Omental fat pad (tissue), 4 donors: ENCODE results near the gene EVI2A. TPM values are rescaled to one million over a fixed set of nuclear protein-coding genes. Genes with fewer than 3 reads are reported as not detected.
A peak's percentile ranks its signal among the peaks of the same experiment; 100 is the strongest.

ENCODE experiments used
- ATAC-seq: fragments of 150-250 bp; one replicate; pipeline ENCODE4 v1.9.1; 2016; ENCODE audit warnings: mild to moderate bottlenecking, moderate library complexity; ENCODE audit not compliant: low FRiP score
- DNase-seq: peaks from one replicate; pipeline ENCODE4 v3.0.0-alpha.2; 2019; ENCODE audit warnings: low spot score
- total RNA-seq, 4 donors: library from RNA; depleted of rRNA; stranded (reverse); fragments of >200 nt; gene quantifications; one replicate each; pipeline ENCODE4 v1.1.0, GENCODE V29; 2016
- TF ChIP-seq, protein P1 (sequence below), 3 donors: fragments of 450-650 bp; IDR thresholded peaks; one replicate each; pipeline ENCODE4 v1.5.1; 2016 to 2017; ENCODE audit warnings: antibody characterized with exemption in 3 of 3, mild to moderate bottlenecking in 3 of 3, moderate library complexity in 2 of 3

The EVI2A gene
- total RNA-seq, 4 donors from 2014 or later: 10.6 to 24.1 (median 18.7) TPM

GRCh38 chr17:31275116-31275515 is 46.3 kb downstream of the EVI2A start:
- ATAC-seq: no peak
- TF ChIP-seq, protein P1, sequence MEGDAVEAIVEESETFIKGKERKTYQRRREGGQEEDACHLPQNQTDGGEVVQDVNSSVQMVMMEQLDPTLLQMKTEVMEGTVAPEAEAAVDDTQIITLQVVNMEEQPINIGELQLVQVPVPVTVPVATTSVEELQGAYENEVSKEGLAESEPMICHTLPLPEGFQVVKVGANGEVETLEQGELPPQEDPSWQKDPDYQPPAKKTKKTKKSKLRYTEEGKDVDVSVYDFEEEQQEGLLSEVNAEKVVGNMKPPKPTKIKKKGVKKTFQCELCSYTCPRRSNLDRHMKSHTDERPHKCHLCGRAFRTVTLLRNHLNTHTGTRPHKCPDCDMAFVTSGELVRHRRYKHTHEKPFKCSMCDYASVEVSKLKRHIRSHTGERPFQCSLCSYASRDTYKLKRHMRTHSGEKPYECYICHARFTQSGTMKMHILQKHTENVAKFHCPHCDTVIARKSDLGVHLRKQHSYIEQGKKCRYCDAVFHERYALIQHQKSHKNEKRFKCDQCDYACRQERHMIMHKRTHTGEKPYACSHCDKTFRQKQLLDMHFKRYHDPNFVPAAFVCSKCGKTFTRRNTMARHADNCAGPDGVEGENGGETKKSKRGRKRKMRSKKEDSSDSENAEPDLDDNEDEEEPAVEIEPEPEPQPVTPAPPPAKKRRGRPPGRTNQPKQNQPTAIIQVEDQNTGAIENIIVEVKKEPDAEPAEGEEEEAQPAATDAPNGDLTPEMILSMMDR (IDR thresholded peaks at IDR 0.05): no peak

DNA sequence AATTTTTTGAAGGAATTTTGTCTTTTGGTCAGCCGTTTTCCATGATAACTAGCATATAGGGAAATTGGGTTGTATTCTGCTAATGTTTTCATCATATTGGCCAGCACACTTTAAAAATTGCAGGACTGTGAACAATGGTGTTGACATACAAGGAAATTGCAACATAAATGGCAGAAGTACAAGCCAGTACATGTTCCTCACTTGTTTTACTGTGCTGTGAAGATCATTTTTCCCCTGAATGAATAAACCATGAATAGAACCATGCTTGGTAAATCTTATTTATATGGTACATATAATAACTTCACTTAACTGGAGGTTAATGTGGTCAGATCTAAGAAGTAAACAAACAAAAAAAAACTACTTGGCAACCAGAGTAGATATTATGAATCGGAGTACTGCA is 47.2 kb downstream of the EVI2A start:
- TF ChIP-seq, protein P1 (IDR thresholded peaks at IDR 0.05): no peak
- no peak for DNase-seq
- peak; percentile 36 for ATAC-seq

More at GRCh38 chr17:31275116-31275515, 46.3 kb downstream of the EVI2A start:
- DNase-seq: no peak

DNA sequence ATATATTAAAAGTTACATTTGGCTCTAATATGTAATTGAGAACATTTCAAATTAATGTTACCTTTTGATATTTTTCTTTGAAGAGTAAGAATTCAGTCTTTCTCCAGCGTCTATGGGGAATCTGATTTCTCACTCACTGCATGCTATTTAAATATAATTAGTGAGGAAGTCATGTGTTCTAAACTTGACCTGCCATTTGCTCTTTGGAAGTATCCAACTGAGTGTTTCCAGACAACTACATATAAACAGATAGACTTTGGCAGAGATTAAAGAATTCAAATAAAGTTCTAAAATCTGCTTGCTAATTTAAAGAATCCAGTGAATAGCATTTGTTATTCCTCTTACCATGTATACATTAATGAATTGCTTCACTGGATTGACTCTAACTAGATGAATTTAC is 47.9 kb downstream of the EVI2A start:
- DNase-seq (no peak), ATAC-seq (no peak)
- TF ChIP-seq, protein P1 (IDR thresholded peaks at IDR 0.05): no peak

DNA sequence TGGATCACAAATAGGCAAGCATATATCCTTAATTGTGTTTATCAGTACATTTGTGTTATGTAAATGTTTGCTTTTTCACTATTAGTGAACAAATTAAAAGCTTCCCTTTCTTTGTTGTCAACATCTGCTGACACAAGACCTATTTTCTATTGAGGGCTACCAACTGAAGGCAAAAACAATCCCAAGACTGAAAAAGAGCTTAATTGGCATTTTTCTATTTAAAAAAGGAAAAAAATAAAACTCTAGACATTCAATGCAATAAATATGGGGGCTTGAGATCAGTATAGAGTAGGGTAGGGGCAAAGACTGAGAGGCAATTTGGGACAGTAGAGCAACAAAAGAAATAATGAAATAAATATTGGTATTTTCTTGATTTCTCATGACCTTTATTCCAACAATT is 48.6 kb downstream of the EVI2A start:
- DNase-seq: no peak
- TF ChIP-seq, protein P1 (IDR thresholded peaks at IDR 0.05): no peak
- no peak for ATAC-seq

DNA sequence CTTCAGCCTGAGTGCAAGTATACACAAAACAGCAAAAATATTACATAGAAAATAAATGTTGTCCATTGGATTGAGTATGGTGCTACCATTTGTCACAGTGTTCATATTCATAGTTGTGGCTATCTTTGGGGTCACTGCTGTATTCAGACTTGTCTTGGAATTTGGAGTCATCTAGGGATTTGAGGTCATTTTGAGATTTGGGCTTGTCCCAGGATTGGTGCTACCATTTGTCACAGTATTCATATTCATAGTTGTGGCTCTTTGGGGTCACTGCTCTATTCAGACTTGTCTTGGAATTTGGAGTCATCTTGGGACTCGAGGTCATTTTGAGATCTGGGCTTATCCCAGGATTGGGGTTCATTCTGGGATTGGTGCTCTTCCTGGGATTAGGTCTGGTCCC is 49.2 kb downstream of the EVI2A start:
- TF ChIP-seq, protein P1 (IDR thresholded peaks at IDR 0.05): no peak
- DNase-seq (no peak), ATAC-seq (no peak)

DNA sequence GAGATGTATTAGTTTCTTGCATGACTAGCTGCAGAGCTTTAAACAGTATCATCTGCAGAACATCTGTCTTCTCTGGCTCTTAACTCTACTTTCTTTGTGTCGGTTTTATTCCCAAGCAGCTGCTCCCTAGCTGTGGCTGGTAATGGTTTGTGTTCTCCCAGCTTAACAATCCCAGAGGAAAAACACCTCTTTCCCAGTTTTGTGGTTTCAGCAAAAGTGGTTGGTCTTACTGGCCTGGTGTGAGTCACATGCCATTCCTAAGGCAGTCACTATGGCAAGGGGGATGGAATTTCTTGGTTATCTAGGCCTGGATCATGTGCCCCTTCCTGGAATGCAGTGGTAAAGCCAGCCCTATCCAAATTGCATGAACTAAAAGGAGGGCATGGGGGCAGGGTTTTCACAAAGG is 51.8 kb downstream of the EVI2A start:
- TF ChIP-seq, protein P1 (IDR thresholded peaks at IDR 0.05): no peak
- ATAC-seq (peak; percentile 64), DNase-seq (no peak)

GRCh38 chr17:31269036-31269577 is 52.3 kb downstream of the EVI2A start:
- TF ChIP-seq, protein P1 (IDR thresholded peaks at IDR 0.05): no peak
- ATAC-seq (no peak), DNase-seq (no peak)
